HUES64 (cell line): ENCODE measurements around the gene MRPL38.
A peak's percentile ranks its signal among the peaks of the same experiment; 100 is the strongest.

ENCODE experiments used
- H3K27ac ChIP-seq: 2 replicates; pipeline ENCODE4 v1.7.0; 2013; ENCODE audit warnings: low read depth, low read length, inconsistent platforms
- H3K27me3 ChIP-seq: 2 replicates; pipeline ENCODE4 v1.6.1; 2013; ENCODE audit warnings: mild to moderate bottlenecking, low read length; ENCODE audit not compliant: insufficient read depth
- H3K36me3 ChIP-seq: 2 replicates; pipeline ENCODE4 v1.6.1; 2013; ENCODE audit warnings: mild to moderate bottlenecking, low read length; ENCODE audit not compliant: insufficient read depth
- H3K4me1 ChIP-seq: 2 replicates; pipeline ENCODE4 v1.6.1; 2013; ENCODE audit warnings: mild to moderate bottlenecking, low read length, moderate library complexity; ENCODE audit not compliant: insufficient read depth
- H3K4me3 ChIP-seq: 2 replicates; pipeline ENCODE4 v1.5.1; 2013; ENCODE audit warnings: mild to moderate bottlenecking, low read length, moderate library complexity
- H3K9ac ChIP-seq: 2 replicates; pipeline ENCODE4 v1.6.1; 2013; ENCODE audit warnings: mild to moderate bottlenecking, low read depth, low read length
- H3K9me3 ChIP-seq: 2 replicates; pipeline ENCODE4 v1.6.1; 2013; ENCODE audit warnings: low read depth, low read length; ENCODE audit not compliant: insufficient read depth
- WGBS: fragments of 150-250, 120-280 bp; methylation state at CpG from one replicate; pipeline ENCODE4 v1.1.7; 2013; ENCODE audit warnings: missing lambda C conversion rate; 5-methylcytosine and 5-hydroxymethylcytosine counted together

Gene MRPL38

GRCh38 chr17:75881678-75882454 lies 22.8 kb downstream of the MRPL38 start:
- no peaks in the 10 kb centered on the region for H3K36me3 ChIP-seq
- peaks cover 28% of the 10 kb centered on the region for H3K27me3 ChIP-seq
- no peak overlapping the region for H3K27ac ChIP-seq
- no peak overlapping the region for H3K4me3 ChIP-seq
- WGBS, result 90% methylated on average over 15 of the region's 15 CpGs
- H3K9me3 ChIP-seq, result no peaks in the 10 kb centered on the region
- 0 out of 2 replicates have a peak, but pooled peaks cover under 1% of the 10 kb centered on the region for H3K4me1 ChIP-seq
- no peak overlapping the region for H3K9ac ChIP-seq

- no peak overlapping the region for H3K27ac ChIP-seq
- H3K9me3 ChIP-seq, result no peaks in the 10 kb centered on the region
- 80% methylated on average over 6 of the region's 7 CpGs for WGBS
- H3K4me1 ChIP-seq, result 0 out of 2 replicates have a peak, but pooled peaks cover 9% of the 10 kb centered on the region
- peaks cover 33% of the 10 kb centered on the region for H3K27me3 ChIP-seq
- no peak overlapping the region for H3K9ac ChIP-seq
- H3K36me3 ChIP-seq, result no peaks in the 10 kb centered on the region
- no peak overlapping the region for H3K4me3 ChIP-seq
Measured at GRCh38 chr17:75880266-75880665, 24.4 kb downstream of the MRPL38 start.

- no peaks in the 10 kb centered on the region for H3K9me3 ChIP-seq
- 4% methylated on average over 87 of the region's 87 CpGs for WGBS
- no peak within 1 kb of the TSS for H3K27ac ChIP-seq
- H3K9ac ChIP-seq, result peak within 1 kb of the TSS; percentile 73
- H3K4me3 ChIP-seq, result peak within 1 kb of the TSS; percentile 64
- no peaks in the 10 kb centered on the region for H3K36me3 ChIP-seq
- H3K4me1 ChIP-seq, result 0 out of 2 replicates have a peak, but pooled peaks cover 9% of the 10 kb centered on the region
- H3K27me3 ChIP-seq, result peaks cover 33% of the 10 kb centered on the region
Measured at GRCh38 chr17:75878174-75878998, 26.3 kb downstream of the MRPL38 start, which contains the start of gene TRIM47. Gene TRIM47, minus strand, starts transcription at chr17:75878581. Its CDS starts 33 bp downstream, at chr17:75878548.

- under 1% methylated on average over 56 of the region's 56 CpGs for WGBS
- H3K4me1 ChIP-seq, result 0 out of 2 replicates have a peak, but pooled peaks cover 9% of the 10 kb centered on the region
- H3K4me3 ChIP-seq, result peak overlapping the region; percentile 64
- peak overlapping the region; percentile 73 for H3K9ac ChIP-seq
- no peak overlapping the region for H3K27ac ChIP-seq
- H3K27me3 ChIP-seq, result peaks cover 33% of the 10 kb centered on the region
- no peaks in the 10 kb centered on the region for H3K9me3 ChIP-seq
- no peaks in the 10 kb centered on the region for H3K36me3 ChIP-seq
Measured at GRCh38 chr17:75877752-75878173, 26.9 kb downstream of the MRPL38 start.

GRCh38 chr17:75876938-75877751 lies 27.5 kb downstream of the MRPL38 start:
- Histone ChIP-seq H3K36me3 (no peaks in the 10 kb centered on the region), H3K27me3 (peaks cover 33% of the 10 kb centered on the region), H3K9ac (peak overlapping the region; percentile 73), H3K4me1 (0 out of 2 replicates have a peak, but pooled peaks cover 9% of the 10 kb centered on the region), H3K27ac (no peak overlapping the region), H3K9me3 (no peaks in the 10 kb centered on the region), H3K4me3 (peak overlapping the region; percentile 64)
- WGBS, result 20% methylated on average over 41 of the region's 41 CpGs

GRCh38 chr17:75876190-75876937 lies 28.3 kb downstream of the MRPL38 start:
- no peak overlapping the region for H3K9ac ChIP-seq
- peaks cover 33% of the 10 kb centered on the region for H3K27me3 ChIP-seq
- H3K4me3 ChIP-seq, result peak overlapping the region; percentile 64; the same call in 1 of the 2 replicates

GRCh38 chr17:75875940-75876189 lies 28.8 kb downstream of the MRPL38 start:
- Histone ChIP-seq H3K4me3 (no peak overlapping the region), H3K9ac (no peak overlapping the region), H3K27ac (no peak overlapping the region), H3K4me1 (0 out of 2 replicates have a peak, but pooled peaks cover 9% of the 10 kb centered on the region), H3K27me3 (peaks cover 33% of the 10 kb centered on the region), H3K36me3 (no peaks in the 10 kb centered on the region), H3K9me3 (no peaks in the 10 kb centered on the region)
- 86% methylated on average over 5 of the region's 5 CpGs for WGBS

More at GRCh38 chr17:75876190-75876937, 28.3 kb downstream of the MRPL38 start:
- H3K4me1 ChIP-seq, result 0 out of 2 replicates have a peak, but pooled peaks cover 9% of the 10 kb centered on the region
- H3K9me3 ChIP-seq, result no peaks in the 10 kb centered on the region
- no peaks in the 10 kb centered on the region for H3K36me3 ChIP-seq
- no peak overlapping the region for H3K27ac ChIP-seq
- 45% methylated on average over 26 of the region's 26 CpGs for WGBS

GRCh38 chr17:75875182-75875939 lies 29.3 kb downstream of the MRPL38 start:
- no peak overlapping the region for H3K27ac ChIP-seq
- WGBS, result 84% methylated on average over 18 of the region's 18 CpGs
- no peak overlapping the region for H3K4me3 ChIP-seq
- H3K9me3 ChIP-seq, result no peaks in the 10 kb centered on the region
- no peaks in the 10 kb centered on the region for H3K36me3 ChIP-seq
- peaks cover 33% of the 10 kb centered on the region for H3K27me3 ChIP-seq
- no peak overlapping the region for H3K9ac ChIP-seq
- 0 out of 2 replicates have a peak, but pooled peaks cover 9% of the 10 kb centered on the region for H3K4me1 ChIP-seq

GRCh38 chr17:75874323-75875181 lies 30.1 kb downstream of the MRPL38 start:
- Histone ChIP-seq H3K4me3 (no peak overlapping the region), H3K9me3 (no peaks in the 10 kb centered on the region), H3K27me3 (peaks cover 32% of the 10 kb centered on the region), H3K36me3 (no peaks in the 10 kb centered on the region), H3K9ac (no peak overlapping the region), H3K4me1 (0 out of 2 replicates have a peak, but pooled peaks cover 9% of the 10 kb centered on the region), H3K27ac (no peak overlapping the region)
- 94% methylated on average over 38 of the region's 38 CpGs for WGBS
